MCF 10A (cell line): ENCODE data around the gene C1orf35. TPM values are rescaled to one million over a fixed set of nuclear protein-coding genes. Genes with fewer than 3 reads are reported as not detected.
A peak's percentile ranks its signal among the peaks of the same experiment; 100 is the strongest.

Source experiments
- BruUV-seq: library from RNA; stranded (reverse); fragments of 400-500 nt; replicated peaks from 2 replicates; lab custom pipeline; 2021; lab: Mats Ljungman, UMichigan
- CTCF ChIA-PET: fragments of 300-600 bp; sonication (Branson Sonifier 250); formaldehyde crosslinking; extraction: SDS; loops from one replicate; lab custom pipeline; 2021; ENCODE audit warnings: antibody characterized with exemption, inconsistent platforms; lab: Yijun Ruan, JAX
- POLR2A ChIA-PET: fragments of 300-600, 350-650 bp; sonication (Branson Sonifier 250); formaldehyde crosslinking; extraction: SDS; loops from one replicate; lab custom pipeline; 2020; ENCODE audit warnings: antibody characterized with exemption, inconsistent platforms; lab: Yijun Ruan, JAX
- DNase-seq: peaks from one replicate; pipeline ENCODE4 v3.0.0-alpha.2; 2018; ENCODE audit not compliant: unreplicated experiment
- H3K27ac Mint-ChIP-seq: one replicate; pipeline ENCODE4 v1.8.0; 2022; ENCODE audit warnings: mild to moderate bottlenecking, low read depth, mixed read lengths; ENCODE audit not compliant: unreplicated experiment
- H3K27me3 Mint-ChIP-seq: one replicate; pipeline ENCODE4 v1.8.0; 2022; ENCODE audit warnings: mixed read lengths; ENCODE audit not compliant: insufficient read depth, unreplicated experiment
- H3K36me3 Mint-ChIP-seq: one replicate; pipeline ENCODE4 v1.8.0; 2022; ENCODE audit warnings: mild to moderate bottlenecking, moderate library complexity, mixed read lengths; ENCODE audit not compliant: insufficient read depth, unreplicated experiment
- H3K4me1 Mint-ChIP-seq: one replicate; pipeline ENCODE4 v1.8.0; 2022; ENCODE audit warnings: mixed read lengths; ENCODE audit not compliant: insufficient read depth, unreplicated experiment
- H3K4me3 Mint-ChIP-seq: one replicate; pipeline ENCODE4 v1.8.0; 2022; ENCODE audit warnings: mild to moderate bottlenecking, moderate library complexity, mixed read lengths; ENCODE audit not compliant: unreplicated experiment
- H3K9me3 Mint-ChIP-seq: one replicate; pipeline ENCODE4 v1.8.0; 2022; ENCODE audit warnings: mixed read lengths; ENCODE audit not compliant: unreplicated experiment
- CTCF ChIP-seq: fragments of 200-600 bp; IDR thresholded peaks from one replicate; pipeline ENCODE4 v1.8.0; 2022; ENCODE audit warnings: antibody characterized with exemption, mild to moderate bottlenecking; ENCODE audit not compliant: unreplicated experiment
- intact Hi-C: fragments of 100-400 bp; cut with micrococcal nuclease; formaldehyde crosslinking; loops from 2 replicates; pipeline ENCODE4 v1.14.1; 2022
- total RNA-seq: library from RNA; stranded (reverse); gene quantifications from 2 replicates; pipeline ENCODE4 v1.2.3, GENCODE V29; 2022

Gene C1orf35
- total RNA-seq, 1 experiment from 2014 or later: 49.2 TPM

GRCh38 chr1:228139406-228139930 lies 36.3 kb upstream of the C1orf35 start:
- peak overlapping the region; percentile 95 for H3K27ac Mint-ChIP-seq
- TF ChIP-seq CTCF: no peak
- peak overlapping the region; percentile 99 for H3K4me3 Mint-ChIP-seq
- no peaks in the 10 kb centered on the region for H3K9me3 Mint-ChIP-seq
- TSS peak; percentile 69 for BruUV-seq
- intact Hi-C loops: no loop called here
- ChIA-PET POLR2A (interaction anchor here (0.6 to 9.7 kb wide), 14 partner anchors 8 to 727 kb away, joined by 3 to 318 read pairs (median 8); partner anchors contain the start of genes ARF1, GJC2, IBA57 and MRPL55), CTCF (interaction anchor here (0.7 to 7.3 kb wide), 6 partner anchors 8 to 378 kb away, joined by 3 to 72 read pairs (median 4); partner anchors contain the start of gene IBA57)
- H3K4me1 Mint-ChIP-seq: peaks cover 25% of the 10 kb centered on the region
- H3K27me3 Mint-ChIP-seq: peaks cover 30% of the 10 kb centered on the region
- H3K36me3 Mint-ChIP-seq: peaks cover 25% of the 10 kb centered on the region
- DNase-seq: no peak

DNA sequence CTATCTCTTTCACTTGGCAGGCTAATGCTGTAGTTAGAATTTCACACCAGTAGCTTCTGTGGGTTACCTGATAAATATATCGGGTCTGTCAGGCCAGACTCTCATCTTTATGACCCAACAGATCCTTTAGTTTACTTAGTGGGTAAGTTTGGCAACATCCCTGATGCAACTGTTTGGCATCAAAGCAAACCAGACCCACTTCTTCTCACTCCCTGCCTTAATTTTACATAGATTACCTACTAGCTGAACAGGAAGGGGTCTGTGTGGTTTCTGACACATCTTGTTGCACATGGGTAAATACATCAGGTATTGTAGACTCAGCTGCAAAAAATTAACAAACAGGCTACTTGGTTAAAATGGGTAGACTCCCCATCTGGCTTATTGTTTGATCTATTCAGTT lies 33.8 kb upstream of the C1orf35 start:
- Mint-ChIP-seq H3K27ac (no peak overlapping the region), H3K27me3 (peaks cover 30% of the 10 kb centered on the region), H3K36me3 (peaks cover 7% of the 10 kb centered on the region), H3K4me3 (no peak overlapping the region), H3K9me3 (no peaks in the 10 kb centered on the region), H3K4me1 (peaks cover under 1% of the 10 kb centered on the region)
- POLR2A ChIA-PET: interaction anchor here (0.6 to 9.7 kb wide), 6 partner anchors 27 to 742 kb away, joined by 3 to 318 read pairs (median 4); partner anchors contain the start of genes ARF1, IBA57, MRPL55 and RNF187
- DNase-seq: no peak
- intact Hi-C loops: no loop called here
- CTCF ChIA-PET: interaction anchor here (1.0 to 2.0 kb wide), 6 partner anchors 28 to 378 kb away, joined by 3 to 10 read pairs (median 4); no protein-coding TSS in a partner anchor
- TF ChIP-seq CTCF: no peak
- BruUV-seq: no TSS peak

GRCh38 chr1:228134591-228134990 lies 31.5 kb upstream of the C1orf35 start:
- intact Hi-C loops: no loop called here
- ChIA-PET POLR2A (interaction anchor here (0.6 to 1.6 kb wide), 3 partner anchors 25 to 408 kb away, joined by 3 to 8 read pairs (median 4); partner anchors contain the start of gene IBA57), CTCF (interaction anchor here (0.7 to 1.3 kb wide), 2 partner anchors 130 to 373 kb away, joined by 3 to 4 read pairs; no protein-coding TSS in a partner anchor)
- Mint-ChIP-seq H3K4me1 (peaks cover 10% of the 10 kb centered on the region), H3K27ac (no peak overlapping the region), H3K27me3 (peaks cover 30% of the 10 kb centered on the region), H3K4me3 (no peak overlapping the region), H3K9me3 (no peaks in the 10 kb centered on the region), H3K36me3 (no peaks in the 10 kb centered on the region)
- no peak for TF ChIP-seq CTCF
- DNase-seq: no peak
- no TSS peak for BruUV-seq

- BruUV-seq: no TSS peak
- H3K4me3 Mint-ChIP-seq: no peak overlapping the region
- ChIA-PET CTCF (interaction anchor here (1.1 to 4.7 kb wide), 16 partner anchors 9 to 383 kb away, joined by 3 to 62 read pairs (median 15); partner anchors contain the start of genes GUK1, IBA57 and MRPL55), POLR2A (interaction anchor here (0.7 to 5.5 kb wide), 15 partner anchors 9 to 838 kb away, joined by 3 to 56 read pairs (median 7); partner anchors contain the start of genes ARF1, GUK1, IBA57 and MRPL55)
- no peaks in the 10 kb centered on the region for H3K36me3 Mint-ChIP-seq
- TF ChIP-seq CTCF: no peak
- no peak overlapping the region for H3K27ac Mint-ChIP-seq
- DNase-seq: no peak
- intact Hi-C loops: loop anchor here (1.0 to 2.0 kb wide), 9 partner anchors 35 to 651 kb away; a partner anchor contains a TSS
- no peaks in the 10 kb centered on the region for H3K9me3 Mint-ChIP-seq
- peaks cover 10% of the 10 kb centered on the region for H3K4me1 Mint-ChIP-seq
- peaks cover 18% of the 10 kb centered on the region for H3K27me3 Mint-ChIP-seq
Observed at GRCh38 chr1:228131766-228132165, 28.6 kb upstream of the C1orf35 start.
